Measurements from ENCODE around the gene MTHFD1. TPM values are rescaled to one million over a fixed set of nuclear protein-coding genes. Genes with fewer than 3 reads are reported as not detected.
"Not testable (repeated sequence)": the region's sequence is repeated elsewhere in the genome, so short reads cannot be mapped to it uniquely, and the experiment has no call there.

Gene MTHFD1
- total RNA-seq, 1 donor from 2014 or later, result 49.3 TPM

DNA sequence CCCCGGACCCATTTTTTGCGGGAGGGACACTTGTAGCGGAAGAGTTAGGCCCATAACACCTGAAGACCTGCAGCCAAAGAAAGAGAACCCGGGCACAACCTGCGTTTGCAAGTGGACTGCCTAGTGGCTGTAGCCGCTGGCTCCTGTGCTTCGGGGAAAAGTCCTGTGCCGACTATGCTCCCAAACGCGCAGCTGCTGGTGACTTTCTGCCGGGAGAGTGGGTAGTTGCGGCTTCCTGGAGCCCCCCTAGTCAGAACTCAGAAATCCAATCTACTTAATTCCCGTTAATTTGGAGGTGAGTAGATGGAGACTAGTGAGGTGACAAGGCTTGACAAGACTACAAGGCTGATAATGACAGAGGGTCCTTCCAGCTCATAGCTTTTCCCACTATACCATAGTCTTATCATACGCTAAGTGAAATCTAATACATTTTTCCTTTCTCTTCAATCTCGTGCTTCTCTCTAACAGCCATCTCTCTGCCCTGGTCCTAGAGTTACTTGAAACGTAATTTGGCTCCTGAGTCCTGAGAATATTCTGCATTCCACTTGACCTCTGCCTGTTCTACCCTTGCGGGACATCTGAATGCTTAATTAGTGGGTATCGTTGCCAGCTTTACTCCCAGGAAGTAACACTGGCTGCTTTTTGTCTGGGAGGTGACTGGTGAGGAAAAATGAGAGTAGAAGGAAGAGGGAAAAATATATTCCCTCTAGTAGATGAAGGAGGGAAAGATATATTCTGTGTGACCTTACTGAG is 556 bp downstream of the MTHFD1 start:
- Mint-ChIP-seq H3K27me3 (ENCODE audit: insufficient read depth, low read depth) (peaks cover 2% of the 10 kb centered on the region), H3K9me3 (no peaks in the 10 kb centered on the region), H3K36me3 (peaks cover 23% of the 10 kb centered on the region), H3K27ac (peak overlapping the region; percentile 85), H3K4me3 (peak overlapping the region; percentile 96), H3K4me1 (peaks cover 22% of the 10 kb centered on the region)
- DNase-seq (ENCODE audit: low spot score), result peak; percentile 54
- Histone ChIP-seq H3K9ac (no peak overlapping the region), H3K4me1 (peaks cover 25% of the 10 kb centered on the region), H3K4me3 (peak overlapping the region; percentile 57), H2AFZ (replicated peaks) (peak overlapping the region; percentile 80), H3K27me3 (no peaks in the 10 kb centered on the region), H4K20me1 (ENCODE audit: low read depth) (peaks cover 9% of the 10 kb centered on the region), H3K27ac (no peak overlapping the region), H3K9me3 (ENCODE audit: low read depth) (no peaks in the 10 kb centered on the region), H3K79me2 (ENCODE audit: low read depth) (peaks cover 66% of the 10 kb centered on the region), H3K4me2 (peak overlapping the region; percentile 81), H3K36me3 (no peaks in the 10 kb centered on the region), H3F3A (ENCODE audit: low read depth) (peaks cover 41% of the 10 kb centered on the region)
- TF ChIP-seq EZH2phosphoT487 (IDR thresholded peaks at IDR 0.05), result no peak
- TF ChIP-seq EZH2 (IDR thresholded peaks at IDR 0.05), result no peak
- TF ChIP-seq, protein P1, sequence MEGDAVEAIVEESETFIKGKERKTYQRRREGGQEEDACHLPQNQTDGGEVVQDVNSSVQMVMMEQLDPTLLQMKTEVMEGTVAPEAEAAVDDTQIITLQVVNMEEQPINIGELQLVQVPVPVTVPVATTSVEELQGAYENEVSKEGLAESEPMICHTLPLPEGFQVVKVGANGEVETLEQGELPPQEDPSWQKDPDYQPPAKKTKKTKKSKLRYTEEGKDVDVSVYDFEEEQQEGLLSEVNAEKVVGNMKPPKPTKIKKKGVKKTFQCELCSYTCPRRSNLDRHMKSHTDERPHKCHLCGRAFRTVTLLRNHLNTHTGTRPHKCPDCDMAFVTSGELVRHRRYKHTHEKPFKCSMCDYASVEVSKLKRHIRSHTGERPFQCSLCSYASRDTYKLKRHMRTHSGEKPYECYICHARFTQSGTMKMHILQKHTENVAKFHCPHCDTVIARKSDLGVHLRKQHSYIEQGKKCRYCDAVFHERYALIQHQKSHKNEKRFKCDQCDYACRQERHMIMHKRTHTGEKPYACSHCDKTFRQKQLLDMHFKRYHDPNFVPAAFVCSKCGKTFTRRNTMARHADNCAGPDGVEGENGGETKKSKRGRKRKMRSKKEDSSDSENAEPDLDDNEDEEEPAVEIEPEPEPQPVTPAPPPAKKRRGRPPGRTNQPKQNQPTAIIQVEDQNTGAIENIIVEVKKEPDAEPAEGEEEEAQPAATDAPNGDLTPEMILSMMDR (IDR thresholded peaks at IDR 0.05), result no peak

GRCh38 chr14:64391113-64391725 is 3.1 kb downstream of the MTHFD1 start:
- Mint-ChIP-seq H3K4me3 (no peak overlapping the region), H3K9me3 (no peaks in the 10 kb centered on the region), H3K27ac (no peak overlapping the region), H3K27me3 (ENCODE audit: insufficient read depth, low read depth) (peaks cover 2% of the 10 kb centered on the region), H3K36me3 (peaks cover 28% of the 10 kb centered on the region), H3K4me1 (peaks cover 22% of the 10 kb centered on the region)
- no peaks in the 10 kb centered on the region for H3K9me3 ChIP-seq (ENCODE audit: low read depth)
- no peak overlapping the region for H2AFZ ChIP-seq (replicated peaks)
- TF ChIP-seq EZH2phosphoT487 (IDR thresholded peaks at IDR 0.05) (no peak), EZH2 (IDR thresholded peaks at IDR 0.05) (no peak)
- TF ChIP-seq, protein P1 (IDR thresholded peaks at IDR 0.05), result peak; percentile 21
- H3K4me2 ChIP-seq, result peak overlapping the region; percentile 23
- peaks cover 34% of the 10 kb centered on the region for H3F3A ChIP-seq (ENCODE audit: low read depth)
- H3K4me1 ChIP-seq, result peaks cover 23% of the 10 kb centered on the region
- H3K79me2 ChIP-seq (ENCODE audit: low read depth), result peaks cover 86% of the 10 kb centered on the region
- peak overlapping the region; percentile 18 for H3K27ac ChIP-seq
- peak; percentile 50 for DNase-seq (ENCODE audit: low spot score)
- no peak overlapping the region for H3K9ac ChIP-seq
- H4K20me1 ChIP-seq (ENCODE audit: low read depth), result peaks cover 9% of the 10 kb centered on the region
- H3K4me3 ChIP-seq, result no peak overlapping the region
- no peaks in the 10 kb centered on the region for H3K27me3 ChIP-seq
- H3K36me3 ChIP-seq, result no peaks in the 10 kb centered on the region

DNA sequence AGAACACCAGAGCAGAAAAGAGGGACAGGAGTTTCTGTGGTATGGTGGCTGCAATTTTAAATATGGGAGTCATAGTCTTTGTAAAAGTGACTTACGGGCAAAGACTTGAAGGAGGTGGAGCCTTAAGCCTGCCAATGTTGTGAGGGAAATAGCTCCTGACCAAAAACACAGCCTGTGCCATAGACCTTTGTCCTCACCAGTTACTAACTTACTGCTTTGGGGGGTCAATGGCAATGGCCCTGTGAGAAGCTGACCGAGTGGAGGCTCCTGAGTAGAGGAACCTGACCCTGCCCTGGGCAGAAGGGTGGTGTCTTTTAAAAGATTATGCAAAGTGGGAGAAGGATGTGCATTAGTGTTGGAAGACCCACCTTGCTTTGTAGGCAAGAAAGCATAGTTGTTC is 3.8 kb downstream of the MTHFD1 start:
- Histone ChIP-seq H3K9ac (no peak overlapping the region), H3K27ac (no peak overlapping the region)
- no peak overlapping the region for H3K27ac Mint-ChIP-seq

DNA sequence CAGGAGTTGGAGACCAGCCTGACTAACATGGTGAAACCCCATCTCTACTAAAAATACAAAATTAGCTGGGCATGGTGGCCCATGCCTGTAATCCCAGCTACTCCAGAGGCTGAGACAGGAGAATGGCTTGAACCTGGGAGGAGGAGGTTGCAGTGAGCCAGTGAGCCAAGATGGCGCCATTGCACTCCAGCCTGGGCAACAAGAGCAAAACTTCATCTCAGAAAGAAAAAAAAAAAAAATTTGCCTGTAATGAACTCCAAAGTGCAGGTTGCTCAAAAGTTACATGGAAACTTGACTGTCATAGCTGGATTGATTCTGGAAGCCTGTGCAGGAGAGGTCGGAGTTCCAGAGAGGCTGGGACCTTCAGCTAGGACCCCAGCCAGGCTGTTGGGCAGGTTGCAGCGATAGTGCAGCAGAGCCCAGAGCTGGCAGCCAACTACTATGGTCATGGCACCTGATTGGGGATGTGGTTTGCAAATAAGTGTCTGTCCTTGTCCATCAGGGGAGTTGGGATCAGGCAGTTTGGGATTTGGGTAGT is 5.1 kb downstream of the MTHFD1 start:
- Histone ChIP-seq H3K79me2 (ENCODE audit: low read depth) (peaks cover 94% of the 10 kb centered on the region), H3F3A (ENCODE audit: low read depth) (peaks cover 24% of the 10 kb centered on the region), H3K4me1 (peaks cover 15% of the 10 kb centered on the region)
- H3K4me2 ChIP-seq; H3K4me3 Mint-ChIP-seq; H3K9ac ChIP-seq; DNase-seq (ENCODE audit: low spot score); H4K20me1 ChIP-seq (ENCODE audit: low read depth); H3K9me3 Mint-ChIP-seq; H3K27me3 ChIP-seq; H3K36me3 ChIP-seq; H3K9me3 ChIP-seq (ENCODE audit: low read depth); H2AFZ ChIP-seq (replicated peaks); H3K27ac ChIP-seq; H3K4me3 ChIP-seq; H3K27ac Mint-ChIP-seq; H3K27me3 Mint-ChIP-seq (ENCODE audit: insufficient read depth, low read depth): not testable (repeated sequence)
- Mint-ChIP-seq H3K4me1 (peaks cover 15% of the 10 kb centered on the region), H3K36me3 (peaks cover 28% of the 10 kb centered on the region)

More for the DNA sequence above, 3.8 kb downstream of the MTHFD1 start:
- Mint-ChIP-seq H3K9me3 (no peaks in the 10 kb centered on the region), H3K4me3 (no peak overlapping the region), H3K36me3 (peaks cover 28% of the 10 kb centered on the region), H3K27me3 (ENCODE audit: insufficient read depth, low read depth) (no peaks in the 10 kb centered on the region), H3K4me1 (peaks cover 20% of the 10 kb centered on the region)
- Histone ChIP-seq H3K4me2 (peak overlapping the region; percentile 23), H4K20me1 (ENCODE audit: low read depth) (peaks cover 9% of the 10 kb centered on the region), H3K79me2 (ENCODE audit: low read depth) (peaks cover 85% of the 10 kb centered on the region), H3K27me3 (no peaks in the 10 kb centered on the region), H3K4me1 (peaks cover 15% of the 10 kb centered on the region), H3K36me3 (no peaks in the 10 kb centered on the region), H3F3A (ENCODE audit: low read depth) (peaks cover 32% of the 10 kb centered on the region), H3K9me3 (ENCODE audit: low read depth) (no peaks in the 10 kb centered on the region), H3K4me3 (no peak overlapping the region), H2AFZ (replicated peaks) (no peak overlapping the region)
- DNase-seq (ENCODE audit: low spot score), result no peak
- TF ChIP-seq EZH2 (IDR thresholded peaks at IDR 0.05) (no peak), EZH2phosphoT487 (IDR thresholded peaks at IDR 0.05) (no peak)
- TF ChIP-seq, protein P1 (IDR thresholded peaks at IDR 0.05), result no peak

All from neural progenitor cell (in vitro differentiated cells).